ENCODE data around the gene CFAP100. TPM values are rescaled to one million over a fixed set of nuclear protein-coding genes. Genes with fewer than 3 reads are reported as not detected.

The CFAP100 gene
- total RNA-seq, 3 donors from 2014 or later: not detected

- DNase-seq (no peak), ATAC-seq (no peak)
- Histone ChIP-seq H3K9me3 (no peaks in the 10 kb centered on the region), H3K4me3 (no peak overlapping the region), H3K36me3 (ENCODE audit: low read depth) (no peaks in the 10 kb centered on the region), H3K4me1 (ENCODE audit: low read depth) (no peaks in the 10 kb centered on the region)
- intact Hi-C loops (cut with DNase I, micrococcal nuclease): no loop called here
- no peak for TF ChIP-seq CTCF (IDR thresholded peaks at IDR 0.05)
Measured at GRCh38 chr3:126445506-126445905, 50.8 kb downstream of the CFAP100 start.

- H3K4me1 ChIP-seq (ENCODE audit: low read depth): no peaks in the 10 kb centered on the region
- intact Hi-C loops (cut with DNase I, micrococcal nuclease): no loop called here
- H3K36me3 ChIP-seq (ENCODE audit: low read depth): no peaks in the 10 kb centered on the region
- no peaks in the 10 kb centered on the region for H3K9me3 ChIP-seq
- no peak for ATAC-seq
- no peak overlapping the region for H3K4me3 ChIP-seq
- no peak for TF ChIP-seq CTCF (IDR thresholded peaks at IDR 0.05)
- no peak for DNase-seq
Measured at GRCh38 chr3:126446301-126446700, 51.6 kb downstream of the CFAP100 start.

GRCh38 chr3:126446791-126447190 lies 52.1 kb downstream of the CFAP100 start:
- intact Hi-C loops (cut with DNase I, micrococcal nuclease): no loop called here
- no peak for DNase-seq
- no peak overlapping the region for H3K4me3 ChIP-seq
- no peaks in the 10 kb centered on the region for H3K9me3 ChIP-seq
- ATAC-seq: no peak
- TF ChIP-seq CTCF (IDR thresholded peaks at IDR 0.05): no peak
- no peaks in the 10 kb centered on the region for H3K4me1 ChIP-seq (ENCODE audit: low read depth)
- no peaks in the 10 kb centered on the region for H3K36me3 ChIP-seq (ENCODE audit: low read depth)

GRCh38 chr3:126447456-126448106 lies 52.9 kb downstream of the CFAP100 start:
- no peaks in the 10 kb centered on the region for H3K4me1 ChIP-seq (ENCODE audit: low read depth)
- no peaks in the 10 kb centered on the region for H3K36me3 ChIP-seq (ENCODE audit: low read depth)
- H3K9me3 ChIP-seq: no peaks in the 10 kb centered on the region
- intact Hi-C loops (cut with DNase I, micrococcal nuclease): no loop called here
- H3K4me3 ChIP-seq: no peak overlapping the region
- DNase-seq: no peak
- no peak for TF ChIP-seq CTCF (IDR thresholded peaks at IDR 0.05)
- no peak for ATAC-seq

- DNase-seq (no peak), ATAC-seq (no peak)
- Histone ChIP-seq H3K36me3 (ENCODE audit: low read depth) (no peaks in the 10 kb centered on the region), H3K4me1 (ENCODE audit: low read depth) (no peaks in the 10 kb centered on the region), H3K4me3 (no peak overlapping the region), H3K9me3 (no peaks in the 10 kb centered on the region)
- no peak for TF ChIP-seq CTCF (IDR thresholded peaks at IDR 0.05)
- intact Hi-C loops (cut with DNase I, micrococcal nuclease): no loop called here
Measured at GRCh38 chr3:126448136-126448892, 53.6 kb downstream of the CFAP100 start.

All from mucosa of descending colon (tissue), 3 donors.